Measurements from ENCODE around the gene PRKCH.

DNA sequence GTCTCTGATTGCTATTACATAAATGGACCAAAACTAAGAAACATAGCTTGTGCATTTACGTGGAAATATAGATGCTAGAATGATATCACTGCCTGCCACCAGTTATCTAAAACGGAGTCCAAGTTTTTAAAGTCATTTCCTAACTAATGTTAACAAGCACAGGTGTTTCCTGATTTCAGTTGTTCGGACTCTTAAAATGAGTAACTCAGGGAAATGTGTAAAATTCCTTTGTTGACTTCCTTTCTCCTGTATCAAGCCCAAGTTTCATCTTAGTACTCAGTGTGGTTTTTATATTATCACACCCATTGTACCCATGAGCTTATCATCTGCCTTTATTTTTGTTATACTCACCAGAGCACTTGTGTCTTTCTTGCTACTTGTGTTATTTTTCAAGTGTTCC, 13.2 kb upstream of the PRKCH start:
- TF ChIP-seq, protein P1, sequence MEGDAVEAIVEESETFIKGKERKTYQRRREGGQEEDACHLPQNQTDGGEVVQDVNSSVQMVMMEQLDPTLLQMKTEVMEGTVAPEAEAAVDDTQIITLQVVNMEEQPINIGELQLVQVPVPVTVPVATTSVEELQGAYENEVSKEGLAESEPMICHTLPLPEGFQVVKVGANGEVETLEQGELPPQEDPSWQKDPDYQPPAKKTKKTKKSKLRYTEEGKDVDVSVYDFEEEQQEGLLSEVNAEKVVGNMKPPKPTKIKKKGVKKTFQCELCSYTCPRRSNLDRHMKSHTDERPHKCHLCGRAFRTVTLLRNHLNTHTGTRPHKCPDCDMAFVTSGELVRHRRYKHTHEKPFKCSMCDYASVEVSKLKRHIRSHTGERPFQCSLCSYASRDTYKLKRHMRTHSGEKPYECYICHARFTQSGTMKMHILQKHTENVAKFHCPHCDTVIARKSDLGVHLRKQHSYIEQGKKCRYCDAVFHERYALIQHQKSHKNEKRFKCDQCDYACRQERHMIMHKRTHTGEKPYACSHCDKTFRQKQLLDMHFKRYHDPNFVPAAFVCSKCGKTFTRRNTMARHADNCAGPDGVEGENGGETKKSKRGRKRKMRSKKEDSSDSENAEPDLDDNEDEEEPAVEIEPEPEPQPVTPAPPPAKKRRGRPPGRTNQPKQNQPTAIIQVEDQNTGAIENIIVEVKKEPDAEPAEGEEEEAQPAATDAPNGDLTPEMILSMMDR (IDR thresholded peaks at IDR 0.05; ENCODE audit: low read depth, low read length) = no peak
- TF ChIP-seq POLR2A (IDR thresholded peaks at IDR 0.05; ENCODE audit: extremely low read depth, insufficient read length) (no peak), MYC (IDR thresholded peaks at IDR 0.05; ENCODE audit: low read depth, low read length) (no peak)
- TF ChIP-seq, protein P2, sequence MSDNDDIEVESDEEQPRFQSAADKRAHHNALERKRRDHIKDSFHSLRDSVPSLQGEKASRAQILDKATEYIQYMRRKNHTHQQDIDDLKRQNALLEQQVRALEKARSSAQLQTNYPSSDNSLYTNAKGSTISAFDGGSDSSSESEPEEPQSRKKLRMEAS (IDR thresholded peaks at IDR 0.05; ENCODE audit: low read depth, low read length) = no peak

Measured in NB4 (cell line).